ENCODE data around the gene AGFG2. TPM values are rescaled to one million over a fixed set of nuclear protein-coding genes. Genes with fewer than 3 reads are reported as not detected.

AGFG2 gene
- total RNA-seq, 1 experiment from 2014 or later: 42.5 TPM

DNA sequence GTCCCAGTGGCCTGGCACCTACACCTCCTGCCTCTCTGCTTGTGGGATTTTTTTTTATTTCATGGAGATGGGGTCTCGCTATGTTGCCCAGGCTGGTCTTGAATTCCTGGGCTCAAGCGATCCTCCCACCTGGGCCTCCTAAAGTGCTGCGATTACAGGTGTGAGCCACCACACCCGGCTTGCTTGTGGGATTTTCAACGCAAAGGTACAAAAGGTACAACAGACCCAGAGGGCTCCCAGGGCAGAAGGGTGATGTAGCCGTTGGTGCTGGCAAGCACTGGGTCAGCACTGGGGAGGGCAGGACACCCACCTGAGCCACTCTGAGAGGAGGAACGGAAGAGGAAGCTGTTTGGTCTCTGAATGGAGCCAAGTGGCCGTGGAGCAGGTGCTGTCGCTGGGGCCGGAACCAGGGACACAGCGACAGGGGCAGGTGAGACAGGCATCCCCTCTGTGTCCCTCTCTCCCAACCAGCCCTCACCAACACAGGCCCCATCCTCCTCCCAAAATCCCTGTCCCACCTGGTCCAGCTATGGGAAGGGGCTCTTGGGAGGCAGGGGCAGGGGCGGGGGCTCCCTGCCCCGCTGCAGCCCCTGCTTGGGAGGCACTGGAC, 37.5 kb downstream of the AGFG2 start:
- ChIA-PET POLR2A (interaction anchor here (0.6 kb wide), 1 partner anchor 96 kb away, joined by 7 read pairs; no protein-coding TSS in a partner anchor), CTCF (no interaction called here)
- ATAC-seq: no peak
- intact Hi-C loops (cut with micrococcal nuclease; ENCODE audit: unreplicated experiment) (no loop called here), in situ Hi-C loops (cut with HindIII; ENCODE audit: low pct_unique_long_range_greater_than_20kb, low sequenced_read_pairs) (no loop called here)
- TF ChIP-seq, protein P1, sequence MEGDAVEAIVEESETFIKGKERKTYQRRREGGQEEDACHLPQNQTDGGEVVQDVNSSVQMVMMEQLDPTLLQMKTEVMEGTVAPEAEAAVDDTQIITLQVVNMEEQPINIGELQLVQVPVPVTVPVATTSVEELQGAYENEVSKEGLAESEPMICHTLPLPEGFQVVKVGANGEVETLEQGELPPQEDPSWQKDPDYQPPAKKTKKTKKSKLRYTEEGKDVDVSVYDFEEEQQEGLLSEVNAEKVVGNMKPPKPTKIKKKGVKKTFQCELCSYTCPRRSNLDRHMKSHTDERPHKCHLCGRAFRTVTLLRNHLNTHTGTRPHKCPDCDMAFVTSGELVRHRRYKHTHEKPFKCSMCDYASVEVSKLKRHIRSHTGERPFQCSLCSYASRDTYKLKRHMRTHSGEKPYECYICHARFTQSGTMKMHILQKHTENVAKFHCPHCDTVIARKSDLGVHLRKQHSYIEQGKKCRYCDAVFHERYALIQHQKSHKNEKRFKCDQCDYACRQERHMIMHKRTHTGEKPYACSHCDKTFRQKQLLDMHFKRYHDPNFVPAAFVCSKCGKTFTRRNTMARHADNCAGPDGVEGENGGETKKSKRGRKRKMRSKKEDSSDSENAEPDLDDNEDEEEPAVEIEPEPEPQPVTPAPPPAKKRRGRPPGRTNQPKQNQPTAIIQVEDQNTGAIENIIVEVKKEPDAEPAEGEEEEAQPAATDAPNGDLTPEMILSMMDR (IDR thresholded peaks at IDR 0.05): no peak
- TF ChIP-seq TCF7L2 (IDR thresholded peaks at IDR 0.05; ENCODE audit: low read depth, low read length) (no peak), REST (IDR thresholded peaks at IDR 0.05; ENCODE audit: insufficient read depth in 1 of 2, low read depth in 2 of 2, low read length in 1 of 2) (no peak), POLR2AphosphoS5 (IDR thresholded peaks at IDR 0.05; ENCODE audit: low read depth, low read length) (no peak), SIN3A (IDR thresholded peaks at IDR 0.05; ENCODE audit: borderline replicate concordance, insufficient read depth, low read depth, low read length) (no peak)
- no peak for DNase-seq (ENCODE audit: low read depth, low spot score)
- Histone ChIP-seq H3K4me3 (ENCODE audit: low read depth in 2 of 2, low read length in 2 of 2) (no peak overlapping the region), H3K27ac (ENCODE audit: low read length) (no peak overlapping the region), H3K36me3 (ENCODE audit: control insufficient read depth, insufficient read depth, low read length) (peaks cover 4% of the 10 kb centered on the region; the same call in 1 of the 2 replicates), H3K9me3 (ENCODE audit: control insufficient read depth, insufficient read depth, low read depth, low read length) (no peaks in the 10 kb centered on the region), H3K4me1 (ENCODE audit: control insufficient read depth, insufficient read depth, low read length) (peaks cover 9% of the 10 kb centered on the region), H3K27me3 (ENCODE audit: control insufficient read depth, insufficient read depth, low read length) (no peaks in the 10 kb centered on the region)
- BruUV-seq (replicated peaks): no TSS peak

DNA sequence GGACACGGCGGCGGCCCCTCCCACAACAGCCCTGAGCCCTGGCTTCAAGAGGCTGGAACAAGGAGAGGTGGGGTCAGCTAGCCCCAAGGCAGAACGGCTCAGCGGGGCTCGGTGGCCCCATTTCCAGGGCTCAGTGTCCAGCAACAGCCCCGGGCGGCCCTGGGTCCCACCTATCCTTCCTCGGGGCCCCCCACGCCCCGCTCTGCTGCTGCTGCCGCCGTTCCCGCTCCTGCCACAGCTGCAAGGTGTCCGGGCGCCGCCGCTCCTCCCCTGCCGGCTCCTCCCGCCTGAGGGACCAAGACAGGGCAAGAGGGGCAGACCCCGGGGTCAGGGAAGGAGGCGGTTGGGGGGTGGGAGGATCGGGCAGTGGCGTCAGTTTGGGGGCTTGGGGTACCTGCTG, 38.1 kb downstream of the AGFG2 start:
- Histone ChIP-seq H3K27me3 (ENCODE audit: control insufficient read depth, insufficient read depth, low read length) (no peaks in the 10 kb centered on the region), H3K36me3 (ENCODE audit: control insufficient read depth, insufficient read depth, low read length) (peaks cover 9% of the 10 kb centered on the region; the same call in 1 of the 2 replicates), H3K27ac (ENCODE audit: low read length) (no peak overlapping the region), H3K9me3 (ENCODE audit: control insufficient read depth, insufficient read depth, low read depth, low read length) (no peaks in the 10 kb centered on the region), H3K4me1 (ENCODE audit: control insufficient read depth, insufficient read depth, low read length) (peaks cover 3% of the 10 kb centered on the region), H3K4me3 (ENCODE audit: low read depth in 2 of 2, low read length in 2 of 2) (no peak overlapping the region)
- no peak for ATAC-seq
- DNase-seq (ENCODE audit: low read depth, low spot score): no peak
- CTCF ChIA-PET: no interaction called here
- no peak for TF ChIP-seq TCF7L2 (IDR thresholded peaks at IDR 0.05; ENCODE audit: low read depth, low read length)
- no peak for TF ChIP-seq REST (IDR thresholded peaks at IDR 0.05; ENCODE audit: insufficient read depth in 1 of 2, low read depth in 2 of 2, low read length in 1 of 2)
- TF ChIP-seq POLR2AphosphoS5 (IDR thresholded peaks at IDR 0.05; ENCODE audit: low read depth, low read length): no peak
- TF ChIP-seq SIN3A (IDR thresholded peaks at IDR 0.05; ENCODE audit: borderline replicate concordance, insufficient read depth, low read depth, low read length): no peak
- TF ChIP-seq, protein P1 (IDR thresholded peaks at IDR 0.05): no peak
- BruUV-seq (replicated peaks): no TSS peak
- in situ Hi-C loops (cut with HindIII; ENCODE audit: low pct_unique_long_range_greater_than_20kb, low sequenced_read_pairs): no loop called here
- intact Hi-C loops (cut with micrococcal nuclease; ENCODE audit: unreplicated experiment): no loop called here
- POLR2A ChIA-PET: interaction anchor here (0.6 kb wide), 1 partner anchor 96 kb away, joined by 7 read pairs; no protein-coding TSS in a partner anchor

All from Panc1 (cell line).